ENCODE measurements around the gene FGD2. TPM values are rescaled to one million over a fixed set of nuclear protein-coding genes. Genes with fewer than 3 reads are reported as not detected.

Gene FGD2
- total RNA-seq, 2 donors from 2014 or later = 15.1 to 15.5 TPM

- no peak for ATAC-seq
Observed at GRCh38 chr6:36969988-36970891, 35.2 kb upstream of the FGD2 start.

GRCh38 chr6:36970892-36971842 is 34.3 kb upstream of the FGD2 start:
- intact Hi-C loops (cut with DNase I) = no loop called here
- ATAC-seq = no peak

More at GRCh38 chr6:36969988-36970891, 35.2 kb upstream of the FGD2 start:
- no peak for DNase-seq
- intact Hi-C loops (cut with DNase I) = loop anchor here in 1 of 2 donors (10.0 kb wide), 1 partner anchor 65 kb away; no protein-coding TSS in a partner anchor

GRCh38 chr6:36971921-36972673 is 33.4 kb upstream of the FGD2 start:
- no peak for DNase-seq
- intact Hi-C loops (cut with DNase I) = no loop called here
- ATAC-seq = peak in 1 of 2 donors; percentile 22

More at GRCh38 chr6:36970892-36971842, 34.3 kb upstream of the FGD2 start:
- no peak for DNase-seq

- intact Hi-C loops (cut with DNase I) = no loop called here
- ATAC-seq (no peak), DNase-seq (no peak)
Observed at GRCh38 chr6:36973190-36973589, 32.3 kb upstream of the FGD2 start.

GRCh38 chr6:36973647-36974046 is 31.8 kb upstream of the FGD2 start:
- DNase-seq = no peak
- intact Hi-C loops (cut with DNase I) = no loop called here
- ATAC-seq = no peak

GRCh38 chr6:36975231-36976006 is 30.0 kb upstream of the FGD2 start:
- ATAC-seq (no peak), DNase-seq (no peak)
- intact Hi-C loops (cut with DNase I) = loop anchor here in 1 of 2 donors (5.0 kb wide), 1 partner anchor 68 kb away; no protein-coding TSS in a partner anchor

- DNase-seq (no peak), ATAC-seq (peak in 1 of 2 donors; percentile 13)
- intact Hi-C loops (cut with DNase I) = loop anchor here in 1 of 2 donors (5.0 kb wide), 1 partner anchor 69 kb away; no protein-coding TSS in a partner anchor
Observed at GRCh38 chr6:36976007-36976264, 29.5 kb upstream of the FGD2 start.

- ATAC-seq (no peak), DNase-seq (no peak)
- intact Hi-C loops (cut with DNase I) = loop anchor here in 1 of 2 donors (5.0 kb wide), 1 partner anchor 69 kb away; no protein-coding TSS in a partner anchor
Observed at GRCh38 chr6:36976509-36976908, 28.9 kb upstream of the FGD2 start.

- intact Hi-C loops (cut with DNase I) = loop anchor here in 1 of 2 donors (5.0 kb wide), 1 partner anchor 70 kb away; no protein-coding TSS in a partner anchor
- no peak for DNase-seq
- no peak for ATAC-seq
Observed at GRCh38 chr6:36976931-36977330, 28.5 kb upstream of the FGD2 start.

- intact Hi-C loops (cut with DNase I) = loop anchor here in 1 of 2 donors (5.0 kb wide), 1 partner anchor 70 kb away; no protein-coding TSS in a partner anchor
- no peak for ATAC-seq
- no peak for DNase-seq
Observed at GRCh38 chr6:36977470-36977941, 27.9 kb upstream of the FGD2 start.

- intact Hi-C loops (cut with DNase I) = loop anchor here in 1 of 2 donors (5.0 kb wide), 1 partner anchor 71 kb away; no protein-coding TSS in a partner anchor
- ATAC-seq (no peak), DNase-seq (no peak)
Observed at GRCh38 chr6:36978421-36979346, 26.8 kb upstream of the FGD2 start.

GRCh38 chr6:36979347-36979742 is 26.1 kb upstream of the FGD2 start:
- no peak for DNase-seq
- peak; percentile 59 to 67 for ATAC-seq
- intact Hi-C loops (cut with DNase I) = loop anchor here in 1 of 2 donors (5.0 kb wide), 1 partner anchor 72 kb away; no protein-coding TSS in a partner anchor

GRCh38 chr6:36980129-36980528 is 25.3 kb upstream of the FGD2 start:
- no peak for ATAC-seq
- intact Hi-C loops (cut with DNase I) = loop anchor here (5.0 kb wide), 1 partner anchor 93 kb away; the partner anchor contains the start of gene C6orf89 (in 2 of the 2)

GRCh38 chr6:36980876-36981619 is 24.4 kb upstream of the FGD2 start:
- no peak for ATAC-seq
- intact Hi-C loops (cut with DNase I) = loop anchor here (5.0 kb wide), 1 partner anchor 94 kb away; the partner anchor contains the start of gene C6orf89 (in 2 of the 2)
- no peak for DNase-seq

More at GRCh38 chr6:36980129-36980528, 25.3 kb upstream of the FGD2 start:
- DNase-seq = no peak

- DNase-seq (no peak), ATAC-seq (no peak)
- intact Hi-C loops (cut with DNase I) = loop anchor here (5.0 kb wide), 1 partner anchor 96 kb away; the partner anchor contains the start of gene C6orf89 (in 2 of the 2)
Observed at GRCh38 chr6:36983538-36983937, 21.9 kb upstream of the FGD2 start.

All from left cardiac atrium (tissue), 4 donors.